Measurements from ENCODE around the gene CUL2.
"Not testable (repeated sequence)": the region's sequence is repeated elsewhere in the genome, so short reads cannot be mapped to it uniquely, and the experiment has no call there.

The CUL2 gene

GRCh38 chr10:35063837-35064454 is 26.2 kb downstream of the CUL2 start:
- H3K36me3 Mint-ChIP-seq (ENCODE audit: insufficient read depth): peaks cover 70% of the 10 kb centered on the region
- H3K27me3 Mint-ChIP-seq: no peaks in the 10 kb centered on the region
- H3K4me3 Mint-ChIP-seq: no peak overlapping the region
- no peak for ATAC-seq (replicated peaks)
- DNase-seq: no peak
- no peak overlapping the region for H3K27ac Mint-ChIP-seq
- H3K9me3 Mint-ChIP-seq: no peaks in the 10 kb centered on the region
- peaks cover 7 to 12% of the 10 kb centered on the region in 2 donors for H3K4me1 Mint-ChIP-seq (ENCODE audit: low read depth in 2 of 2)

- Mint-ChIP-seq H3K9me3 (no peaks in the 10 kb centered on the region), H3K36me3 (ENCODE audit: insufficient read depth) (peaks cover 55% of the 10 kb centered on the region), H3K27me3 (no peaks in the 10 kb centered on the region), H3K4me1 (ENCODE audit: low read depth in 2 of 2) (peaks cover 15 to 32% of the 10 kb centered on the region in 2 donors), H3K4me3 (no peak overlapping the region), H3K27ac (no peak overlapping the region)
- ATAC-seq (replicated peaks) (no peak), DNase-seq (no peak)
Measured at GRCh38 chr10:35059481-35059880, 30.7 kb downstream of the CUL2 start.

- no peaks in the 10 kb centered on the region for H3K27me3 Mint-ChIP-seq
- no peak for DNase-seq
- peaks cover 15 to 32% of the 10 kb centered on the region in 2 donors for H3K4me1 Mint-ChIP-seq (ENCODE audit: low read depth in 2 of 2)
- peak overlapping the region in 1 of 2 donors; percentile 29 for H3K27ac Mint-ChIP-seq
- H3K9me3 Mint-ChIP-seq: no peaks in the 10 kb centered on the region
- H3K4me3 Mint-ChIP-seq: no peak overlapping the region
- ATAC-seq (replicated peaks): no peak
- peaks cover 60% of the 10 kb centered on the region for H3K36me3 Mint-ChIP-seq (ENCODE audit: insufficient read depth)
Measured at GRCh38 chr10:35058686-35059085, 31.5 kb downstream of the CUL2 start.

- H3K4me1 Mint-ChIP-seq (ENCODE audit: low read depth in 2 of 2): peaks cover 15 to 32% of the 10 kb centered on the region in 2 donors
- no peak for ATAC-seq (replicated peaks)
- no peaks in the 10 kb centered on the region for H3K27me3 Mint-ChIP-seq
- peaks cover 63% of the 10 kb centered on the region for H3K36me3 Mint-ChIP-seq (ENCODE audit: insufficient read depth)
- no peak overlapping the region for H3K27ac Mint-ChIP-seq
- DNase-seq: no peak
- H3K4me3 Mint-ChIP-seq: no peak overlapping the region
- H3K9me3 Mint-ChIP-seq: no peaks in the 10 kb centered on the region
Measured at GRCh38 chr10:35058134-35058533, 32.0 kb downstream of the CUL2 start.

GRCh38 chr10:35056686-35057085 is 33.5 kb downstream of the CUL2 start:
- peaks cover 15 to 28% of the 10 kb centered on the region in 2 donors for H3K4me1 Mint-ChIP-seq (ENCODE audit: low read depth in 2 of 2)
- no peaks in the 10 kb centered on the region for H3K9me3 Mint-ChIP-seq
- ATAC-seq (replicated peaks) (no peak), DNase-seq (no peak)
- peak overlapping the region in 1 of 2 donors; percentile 86 for H3K27ac Mint-ChIP-seq
- no peaks in the 10 kb centered on the region for H3K27me3 Mint-ChIP-seq
- no peak overlapping the region for H3K4me3 Mint-ChIP-seq
- H3K36me3 Mint-ChIP-seq (ENCODE audit: insufficient read depth): peaks cover 63% of the 10 kb centered on the region

- peak overlapping the region in 1 of 2 donors; percentile 86 for H3K27ac Mint-ChIP-seq
- DNase-seq (no peak), ATAC-seq (replicated peaks) (no peak)
- H3K36me3 Mint-ChIP-seq (ENCODE audit: insufficient read depth): peaks cover 65% of the 10 kb centered on the region
- H3K9me3 Mint-ChIP-seq: no peaks in the 10 kb centered on the region
- H3K4me3 Mint-ChIP-seq: no peak overlapping the region
- no peaks in the 10 kb centered on the region for H3K27me3 Mint-ChIP-seq
- H3K4me1 Mint-ChIP-seq (ENCODE audit: low read depth in 2 of 2): peaks cover 15 to 24% of the 10 kb centered on the region in 2 donors
Measured at GRCh38 chr10:35056133-35056532, 34.0 kb downstream of the CUL2 start.

- ATAC-seq (replicated peaks) (no peak), DNase-seq (no peak)
- H3K4me3 Mint-ChIP-seq: no peak overlapping the region
- no peak overlapping the region for H3K27ac Mint-ChIP-seq
- no peaks in the 10 kb centered on the region for H3K27me3 Mint-ChIP-seq
- H3K36me3 Mint-ChIP-seq (ENCODE audit: insufficient read depth): peaks cover 65% of the 10 kb centered on the region
- H3K4me1 Mint-ChIP-seq (ENCODE audit: low read depth in 2 of 2): peaks cover 13 to 21% of the 10 kb centered on the region in 2 donors
- H3K9me3 Mint-ChIP-seq: no peaks in the 10 kb centered on the region
Measured at GRCh38 chr10:35050568-35050967, 39.6 kb downstream of the CUL2 start.

- Mint-ChIP-seq H3K4me3 (no peak overlapping the region), H3K27ac (peak overlapping the region; percentile 19 to 59), H3K27me3 (no peaks in the 10 kb centered on the region), H3K4me1 (ENCODE audit: low read depth in 2 of 2) (peaks cover 11 to 18% of the 10 kb centered on the region in 2 donors), H3K36me3 (ENCODE audit: insufficient read depth) (peaks cover 65% of the 10 kb centered on the region), H3K9me3 (no peaks in the 10 kb centered on the region)
- ATAC-seq (replicated peaks): peak; percentile 35
- DNase-seq: no peak
Measured at GRCh38 chr10:35046074-35046473, 44.1 kb downstream of the CUL2 start.

GRCh38 chr10:35045275-35045674 is 44.9 kb downstream of the CUL2 start:
- ATAC-seq (replicated peaks); H3K9me3 Mint-ChIP-seq; DNase-seq; H3K4me3 Mint-ChIP-seq; H3K27me3 Mint-ChIP-seq: not testable (repeated sequence)
- H3K27ac Mint-ChIP-seq: peak overlapping the region in 1 of 2 donors; percentile 16
- peaks cover 9 to 14% of the 10 kb centered on the region in 2 donors for H3K4me1 Mint-ChIP-seq (ENCODE audit: low read depth in 2 of 2)
- H3K36me3 Mint-ChIP-seq (ENCODE audit: insufficient read depth): peaks cover 59% of the 10 kb centered on the region

- no peaks in the 10 kb centered on the region for H3K27me3 Mint-ChIP-seq
- peak overlapping the region; percentile 32 to 49 for H3K27ac Mint-ChIP-seq
- peaks cover 55% of the 10 kb centered on the region for H3K36me3 Mint-ChIP-seq (ENCODE audit: insufficient read depth)
- DNase-seq (no peak), ATAC-seq (replicated peaks) (no peak)
- no peak overlapping the region for H3K4me3 Mint-ChIP-seq
- H3K4me1 Mint-ChIP-seq (ENCODE audit: low read depth in 2 of 2): peaks cover 9% of the 10 kb centered on the region in 2 donors
- no peaks in the 10 kb centered on the region for H3K9me3 Mint-ChIP-seq
Measured at GRCh38 chr10:35043796-35044344, 46.3 kb downstream of the CUL2 start.

- H3K9me3 Mint-ChIP-seq: no peaks in the 10 kb centered on the region
- peaks cover 9% of the 10 kb centered on the region in 2 donors for H3K4me1 Mint-ChIP-seq (ENCODE audit: low read depth in 2 of 2)
- H3K4me3 Mint-ChIP-seq: no peak overlapping the region
- H3K36me3 Mint-ChIP-seq (ENCODE audit: insufficient read depth): peaks cover 58% of the 10 kb centered on the region
- no peak for ATAC-seq (replicated peaks)
- no peaks in the 10 kb centered on the region for H3K27me3 Mint-ChIP-seq
- no peak for DNase-seq
- peak overlapping the region in 1 of 2 donors; percentile 32 for H3K27ac Mint-ChIP-seq
Measured at GRCh38 chr10:35042783-35043182, 47.4 kb downstream of the CUL2 start.

GRCh38 chr10:35041502-35041879 is 48.6 kb downstream of the CUL2 start:
- no peak for ATAC-seq (replicated peaks)
- no peaks in the 10 kb centered on the region for H3K9me3 Mint-ChIP-seq
- H3K4me1 Mint-ChIP-seq (ENCODE audit: low read depth in 2 of 2): peaks cover 6 to 9% of the 10 kb centered on the region in 2 donors
- H3K27ac Mint-ChIP-seq: peak overlapping the region; percentile 3 to 32
- H3K27me3 Mint-ChIP-seq: no peaks in the 10 kb centered on the region
- H3K36me3 Mint-ChIP-seq (ENCODE audit: insufficient read depth): peaks cover 56% of the 10 kb centered on the region
- DNase-seq: no peak
- no peak overlapping the region for H3K4me3 Mint-ChIP-seq

- ATAC-seq (replicated peaks): no peak
- no peak overlapping the region for H3K4me3 Mint-ChIP-seq
- peak overlapping the region in 1 of 2 donors; percentile 32 for H3K27ac Mint-ChIP-seq
- no peaks in the 10 kb centered on the region for H3K9me3 Mint-ChIP-seq
- peaks cover 51% of the 10 kb centered on the region for H3K36me3 Mint-ChIP-seq (ENCODE audit: insufficient read depth)
- no peaks in the 10 kb centered on the region for H3K27me3 Mint-ChIP-seq
- H3K4me1 Mint-ChIP-seq (ENCODE audit: low read depth in 2 of 2): peaks cover under 1 to 6% of the 10 kb centered on the region in 2 donors
- DNase-seq: no peak
Measured at GRCh38 chr10:35040760-35041501, 49.2 kb downstream of the CUL2 start.

GRCh38 chr10:35037104-35037503 is 53.0 kb downstream of the CUL2 start:
- H3K36me3 Mint-ChIP-seq (ENCODE audit: insufficient read depth): peaks cover 41% of the 10 kb centered on the region
- DNase-seq: no peak
- peaks cover 0 to 10% of the 10 kb centered on the region in 2 donors for H3K4me1 Mint-ChIP-seq (ENCODE audit: low read depth in 2 of 2)
- H3K27me3 Mint-ChIP-seq: no peaks in the 10 kb centered on the region
- H3K27ac Mint-ChIP-seq: no peak overlapping the region
- H3K9me3 Mint-ChIP-seq: no peaks in the 10 kb centered on the region
- H3K4me3 Mint-ChIP-seq: no peak overlapping the region
- ATAC-seq (replicated peaks): no peak

Data from effector memory CD8-positive, alpha-beta T cell (primary cell).